ENCODE results near the gene CD300A.

GRCh38 chr17:74528491-74529199 is 62.2 kb downstream of the CD300A start:
- no peak for TF ChIP-seq POLR2A (IDR thresholded peaks at IDR 0.05; ENCODE audit: borderline replicate concordance, extremely low read depth, insufficient read depth, insufficient read length)
- TF ChIP-seq CTCF (IDR thresholded peaks at IDR 0.05 in 2 of 3, conservative IDR thresholded peaks at IDR 0.05 in 1 of 3; ENCODE audit: borderline replicate concordance in 1 of 3, insufficient read depth in 1 of 3, low read depth in 2 of 3, low read length in 2 of 3), result no peak
- TF ChIP-seq CEBPB (IDR thresholded peaks at IDR 0.05; ENCODE audit: low read depth), result no peak
- no peak for TF ChIP-seq POLR2AphosphoS5 (IDR thresholded peaks at IDR 0.05; ENCODE audit: low read depth, low read length)
- TF ChIP-seq EZH2 (IDR thresholded peaks at IDR 0.05), result no peak
- TF ChIP-seq EGR1 (IDR thresholded peaks at IDR 0.05; ENCODE audit: low read depth), result no peak
- TF ChIP-seq JUND (IDR thresholded peaks at IDR 0.05), result no peak
- no peak for TF ChIP-seq EZH2phosphoT487 (IDR thresholded peaks at IDR 0.05; ENCODE audit: borderline replicate concordance)
- no peak for TF ChIP-seq SP1 (IDR thresholded peaks at IDR 0.05; ENCODE audit: low read depth)
- TF ChIP-seq, protein P1, sequence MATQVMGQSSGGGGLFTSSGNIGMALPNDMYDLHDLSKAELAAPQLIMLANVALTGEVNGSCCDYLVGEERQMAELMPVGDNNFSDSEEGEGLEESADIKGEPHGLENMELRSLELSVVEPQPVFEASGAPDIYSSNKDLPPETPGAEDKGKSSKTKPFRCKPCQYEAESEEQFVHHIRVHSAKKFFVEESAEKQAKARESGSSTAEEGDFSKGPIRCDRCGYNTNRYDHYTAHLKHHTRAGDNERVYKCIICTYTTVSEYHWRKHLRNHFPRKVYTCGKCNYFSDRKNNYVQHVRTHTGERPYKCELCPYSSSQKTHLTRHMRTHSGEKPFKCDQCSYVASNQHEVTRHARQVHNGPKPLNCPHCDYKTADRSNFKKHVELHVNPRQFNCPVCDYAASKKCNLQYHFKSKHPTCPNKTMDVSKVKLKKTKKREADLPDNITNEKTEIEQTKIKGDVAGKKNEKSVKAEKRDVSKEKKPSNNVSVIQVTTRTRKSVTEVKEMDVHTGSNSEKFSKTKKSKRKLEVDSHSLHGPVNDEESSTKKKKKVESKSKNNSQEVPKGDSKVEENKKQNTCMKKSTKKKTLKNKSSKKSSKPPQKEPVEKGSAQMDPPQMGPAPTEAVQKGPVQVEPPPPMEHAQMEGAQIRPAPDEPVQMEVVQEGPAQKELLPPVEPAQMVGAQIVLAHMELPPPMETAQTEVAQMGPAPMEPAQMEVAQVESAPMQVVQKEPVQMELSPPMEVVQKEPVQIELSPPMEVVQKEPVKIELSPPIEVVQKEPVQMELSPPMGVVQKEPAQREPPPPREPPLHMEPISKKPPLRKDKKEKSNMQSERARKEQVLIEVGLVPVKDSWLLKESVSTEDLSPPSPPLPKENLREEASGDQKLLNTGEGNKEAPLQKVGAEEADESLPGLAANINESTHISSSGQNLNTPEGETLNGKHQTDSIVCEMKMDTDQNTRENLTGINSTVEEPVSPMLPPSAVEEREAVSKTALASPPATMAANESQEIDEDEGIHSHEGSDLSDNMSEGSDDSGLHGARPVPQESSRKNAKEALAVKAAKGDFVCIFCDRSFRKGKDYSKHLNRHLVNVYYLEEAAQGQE (IDR thresholded peaks at IDR 0.05; ENCODE audit: low read depth), result no peak
- no peak for TF ChIP-seq MAX (IDR thresholded peaks at IDR 0.05)
